Ishikawa (cell line): ENCODE measurements around the gene VCX2.

Experiments used
- CEBPB ChIP-seq: IDR thresholded peaks from 2 replicates; pipeline ENCODE4 v1.6.1; 2012
- CREB1 ChIP-seq: IDR thresholded peaks from 2 replicates; pipeline ENCODE4 v1.6.1; 2012; ENCODE audit warnings: low read depth
- EGR1 ChIP-seq: IDR thresholded peaks from 2 replicates; pipeline ENCODE4 v1.6.1; 2012
- EP300 ChIP-seq: IDR thresholded peaks from 2 replicates; pipeline ENCODE4 v1.6.1; 2012; ENCODE audit warnings: borderline replicate concordance
- MAX ChIP-seq: IDR thresholded peaks from 2 replicates; pipeline ENCODE4 v1.6.1; 2012
- NFIC ChIP-seq: IDR thresholded peaks from 2 replicates; pipeline ENCODE4 v1.6.1; 2012
- RAD21 ChIP-seq: IDR thresholded peaks from 2 replicates; pipeline ENCODE4 v1.6.1; 2012; ENCODE audit warnings: low read depth
- REST ChIP-seq: IDR thresholded peaks from 2 replicates; pipeline ENCODE4 v1.6.1; 2012; ENCODE audit warnings: low read depth, mild to moderate bottlenecking
- TAF1 ChIP-seq: IDR thresholded peaks from 2 replicates; pipeline ENCODE4 v1.6.1; 2012; ENCODE audit warnings: low read depth, mild to moderate bottlenecking
- USF1 ChIP-seq: IDR thresholded peaks from 2 replicates; pipeline ENCODE4 v1.6.1; 2012
- YY1 ChIP-seq: IDR thresholded peaks from 2 replicates; pipeline ENCODE4 v1.6.1; 2012; ENCODE audit warnings: low read depth

- TF ChIP-seq RAD21: no peak
- no peak for TF ChIP-seq REST
- TF ChIP-seq EP300: no peak
- no peak for TF ChIP-seq MAX
- TF ChIP-seq USF1: no peak
- TF ChIP-seq YY1: no peak
- no peak for TF ChIP-seq CEBPB
- TF ChIP-seq CREB1: no peak
- no peak for TF ChIP-seq TAF1
- TF ChIP-seq EGR1: no peak
- no peak for TF ChIP-seq NFIC
Measured at GRCh38 chrX:8179656-8180055, 8.6 kb upstream of the VCX2 start.
